ENCODE results near the gene SLC25A10.

The SLC25A10 gene

GRCh38 chr17:81686614-81687013 lies 25.5 kb upstream of the SLC25A10 start:
- in situ Hi-C loops (cut with MboI; ENCODE audit: low sequenced_read_pairs) = no loop called here

- in situ Hi-C loops (cut with MboI; ENCODE audit: low sequenced_read_pairs) = no loop called here
Measured at GRCh38 chr17:81687770-81688541, 24.1 kb upstream of the SLC25A10 start.

GRCh38 chr17:81688616-81689015 lies 23.5 kb upstream of the SLC25A10 start:
- in situ Hi-C loops (cut with MboI; ENCODE audit: low sequenced_read_pairs) = no loop called here

- in situ Hi-C loops (cut with MboI; ENCODE audit: low sequenced_read_pairs) = no loop called here
Measured at GRCh38 chr17:81690066-81690465, 22.0 kb upstream of the SLC25A10 start.

- in situ Hi-C loops (cut with MboI; ENCODE audit: low sequenced_read_pairs) = no loop called here
Measured at GRCh38 chr17:81690549-81690948, 21.5 kb upstream of the SLC25A10 start.

- in situ Hi-C loops (cut with MboI; ENCODE audit: low sequenced_read_pairs) = no loop called here
Measured at GRCh38 chr17:81691196-81691595, 20.9 kb upstream of the SLC25A10 start.

GRCh38 chr17:81691608-81692007 lies 20.5 kb upstream of the SLC25A10 start:
- in situ Hi-C loops (cut with MboI; ENCODE audit: low sequenced_read_pairs) = no loop called here

- in situ Hi-C loops (cut with MboI; ENCODE audit: low sequenced_read_pairs) = no loop called here
Measured at GRCh38 chr17:81693509-81694210, 18.4 kb upstream of the SLC25A10 start.

- in situ Hi-C loops (cut with MboI; ENCODE audit: low sequenced_read_pairs) = no loop called here
Measured at GRCh38 chr17:81694810-81695209, 17.3 kb upstream of the SLC25A10 start.

GRCh38 chr17:81695211-81695610 lies 16.9 kb upstream of the SLC25A10 start:
- in situ Hi-C loops (cut with MboI; ENCODE audit: low sequenced_read_pairs) = no loop called here

- in situ Hi-C loops (cut with MboI; ENCODE audit: low sequenced_read_pairs) = no loop called here
Measured at GRCh38 chr17:81695801-81696200, 16.3 kb upstream of the SLC25A10 start.

GRCh38 chr17:81696218-81696941 lies 15.7 kb upstream of the SLC25A10 start:
- in situ Hi-C loops (cut with MboI; ENCODE audit: low sequenced_read_pairs) = no loop called here

- in situ Hi-C loops (cut with MboI; ENCODE audit: low sequenced_read_pairs) = no loop called here
Measured at GRCh38 chr17:81697261-81698044, 14.6 kb upstream of the SLC25A10 start.

GRCh38 chr17:81700353-81701287 lies 11.5 kb upstream of the SLC25A10 start:
- in situ Hi-C loops (cut with MboI; ENCODE audit: low sequenced_read_pairs) = no loop called here

GRCh38 chr17:81701288-81702071 lies 10.6 kb upstream of the SLC25A10 start:
- in situ Hi-C loops (cut with MboI; ENCODE audit: low sequenced_read_pairs) = no loop called here

GRCh38 chr17:81702934-81703746 lies 8.9 kb upstream of the SLC25A10 start, which contains the start of gene MRPL12:
Gene MRPL12 (plus strand): TSS chr17:81703367. CDS start chr17:81703502, 135 bp downstream.
- in situ Hi-C loops (cut with MboI; ENCODE audit: low sequenced_read_pairs) = no loop called here

GRCh38 chr17:81703747-81704654 lies 8.1 kb upstream of the SLC25A10 start:
- in situ Hi-C loops (cut with MboI; ENCODE audit: low sequenced_read_pairs) = no loop called here
